ENCODE results near the gene ZNF385B.
"Not testable (repeated sequence)": the region's sequence is repeated elsewhere in the genome, so short reads cannot be mapped to it uniquely, and the experiment has no call there.

ZNF385B gene

DNA sequence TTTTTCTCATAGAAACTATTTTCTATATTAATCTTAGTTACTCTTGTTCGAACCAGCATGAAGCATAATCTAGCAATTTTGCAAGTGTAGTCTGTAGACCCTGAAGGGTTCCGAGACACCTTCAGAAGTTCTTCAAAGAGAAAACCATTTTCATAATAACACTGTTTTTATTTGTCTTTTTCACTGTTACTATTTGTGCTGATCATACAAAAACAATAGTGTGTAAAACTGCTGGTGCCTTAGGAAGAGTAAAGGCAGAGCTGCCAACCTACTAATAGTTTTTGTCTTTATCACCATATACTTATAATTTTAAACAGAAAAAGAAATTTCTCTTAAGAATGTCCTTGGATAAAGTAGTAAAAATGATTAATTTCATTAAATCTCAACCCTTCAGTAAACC, 218.9 kb downstream of the ZNF385B start:
- Histone ChIP-seq H3K9ac (ENCODE audit: low read length) (no peak overlapping the region), H3K27ac (ENCODE audit: low read depth, low read length) (no peak overlapping the region), H3K9me3 (ENCODE audit: insufficient read depth, low read length) (no peaks in the 10 kb centered on the region), H3K9me2 (replicated peaks; ENCODE audit: insufficient read depth, low read length) (no peaks in the 10 kb centered on the region), H3K27me3 (ENCODE audit: low read length) (no peaks in the 10 kb centered on the region), H3K79me2 (ENCODE audit: insufficient read depth, low read length) (no peaks in the 10 kb centered on the region), H3K36me3 (ENCODE audit: low read length) (no peaks in the 10 kb centered on the region), H3K4me2 (ENCODE audit: low read depth, low read length, poor library complexity, severe bottlenecking) (no peak overlapping the region), H4K20me1 (ENCODE audit: low read depth, low read length) (no peaks in the 10 kb centered on the region), H3F3A (ENCODE audit: insufficient read depth) (no peaks in the 10 kb centered on the region), H3K4me3 (ENCODE audit: insufficient read depth, low read length, poor library complexity, severe bottlenecking) (no peak overlapping the region), H2AFZ (ENCODE audit: low read depth, low read length, severe bottlenecking) (no peak overlapping the region)
- TF ChIP-seq EZH2phosphoT487 (conservative IDR thresholded peaks at IDR 0.05; ENCODE audit: low read length) (no peak), CTCF (IDR thresholded peaks at IDR 0.05; ENCODE audit: insufficient read depth, low read length, poor library complexity, severe bottlenecking) (no peak)

DNA sequence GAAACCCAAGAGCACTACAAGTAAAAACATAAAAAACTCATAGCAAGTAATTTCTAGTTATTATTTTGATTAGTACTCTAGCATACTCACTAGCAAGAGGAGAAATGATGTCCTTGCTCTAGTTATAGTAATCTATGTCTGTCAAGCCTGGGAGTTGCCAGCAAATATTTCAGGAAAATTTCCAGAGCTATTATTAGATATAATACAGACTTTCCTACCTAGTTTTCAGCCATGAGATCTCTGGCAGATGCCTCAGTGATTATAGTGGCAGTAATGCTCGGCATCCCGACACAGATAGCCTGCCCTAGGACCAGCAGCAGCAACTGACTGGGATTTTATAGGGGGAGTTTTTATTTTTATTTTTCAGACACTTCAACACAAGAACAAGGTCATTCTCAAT, 224.4 kb downstream of the ZNF385B start:
- H3K27ac ChIP-seq (ENCODE audit: low read depth, low read length): no peak overlapping the region
- H3K4me2 ChIP-seq (ENCODE audit: low read depth, low read length, poor library complexity, severe bottlenecking): no peak overlapping the region
- no peaks in the 10 kb centered on the region for H3K79me2 ChIP-seq (ENCODE audit: insufficient read depth, low read length)
- H3K9ac ChIP-seq (ENCODE audit: low read length): no peak overlapping the region
- H3K27me3 ChIP-seq (ENCODE audit: low read length): no peaks in the 10 kb centered on the region
- no peaks in the 10 kb centered on the region for H3K9me3 ChIP-seq (ENCODE audit: insufficient read depth, low read length)
- no peaks in the 10 kb centered on the region for H3F3A ChIP-seq (ENCODE audit: insufficient read depth)
- H3K9me2 ChIP-seq (replicated peaks; ENCODE audit: insufficient read depth, low read length): no peaks in the 10 kb centered on the region
- H2AFZ ChIP-seq (ENCODE audit: low read depth, low read length, severe bottlenecking): no peak overlapping the region
- no peak overlapping the region for H3K4me3 ChIP-seq (ENCODE audit: insufficient read depth, low read length, poor library complexity, severe bottlenecking)
- no peaks in the 10 kb centered on the region for H3K36me3 ChIP-seq (ENCODE audit: low read length)
- TF ChIP-seq CTCF (IDR thresholded peaks at IDR 0.05; ENCODE audit: insufficient read depth, low read length, poor library complexity, severe bottlenecking) (no peak), EZH2phosphoT487 (conservative IDR thresholded peaks at IDR 0.05; ENCODE audit: low read length) (no peak)
- no peaks in the 10 kb centered on the region for H4K20me1 ChIP-seq (ENCODE audit: low read depth, low read length)

GRCh38 chr2:179636100-179636980, 225.1 kb downstream of the ZNF385B start:
- no peaks in the 10 kb centered on the region for H3K9me3 ChIP-seq (ENCODE audit: insufficient read depth, low read length)
- H3K9ac ChIP-seq (ENCODE audit: low read length): no peak overlapping the region
- H3F3A ChIP-seq (ENCODE audit: insufficient read depth): no peaks in the 10 kb centered on the region
- no peaks in the 10 kb centered on the region for H3K79me2 ChIP-seq (ENCODE audit: insufficient read depth, low read length)
- H3K9me2 ChIP-seq (replicated peaks; ENCODE audit: insufficient read depth, low read length): no peaks in the 10 kb centered on the region
- H3K36me3 ChIP-seq (ENCODE audit: low read length): no peaks in the 10 kb centered on the region
- no peak overlapping the region for H3K27ac ChIP-seq (ENCODE audit: low read depth, low read length)
- H2AFZ ChIP-seq (ENCODE audit: low read depth, low read length, severe bottlenecking): no peak overlapping the region
- H3K4me2 ChIP-seq (ENCODE audit: low read depth, low read length, poor library complexity, severe bottlenecking): no peak overlapping the region
- TF ChIP-seq EZH2phosphoT487 (conservative IDR thresholded peaks at IDR 0.05; ENCODE audit: low read length): no peak
- TF ChIP-seq CTCF (IDR thresholded peaks at IDR 0.05; ENCODE audit: insufficient read depth, low read length, poor library complexity, severe bottlenecking): no peak
- H4K20me1 ChIP-seq (ENCODE audit: low read depth, low read length): no peaks in the 10 kb centered on the region
- H3K4me3 ChIP-seq (ENCODE audit: insufficient read depth, low read length, poor library complexity, severe bottlenecking): no peak overlapping the region
- no peaks in the 10 kb centered on the region for H3K27me3 ChIP-seq (ENCODE audit: low read length)

- H4K20me1 ChIP-seq (ENCODE audit: low read depth, low read length); H3F3A ChIP-seq (ENCODE audit: insufficient read depth); H3K4me2 ChIP-seq (ENCODE audit: low read depth, low read length, poor library complexity, severe bottlenecking); H3K9me3 ChIP-seq (ENCODE audit: insufficient read depth, low read length); H3K27me3 ChIP-seq (ENCODE audit: low read length); H3K36me3 ChIP-seq (ENCODE audit: low read length); H3K9me2 ChIP-seq (replicated peaks; ENCODE audit: insufficient read depth, low read length); H3K79me2 ChIP-seq (ENCODE audit: insufficient read depth, low read length); H3K9ac ChIP-seq (ENCODE audit: low read length); H2AFZ ChIP-seq (ENCODE audit: low read depth, low read length, severe bottlenecking); H3K4me3 ChIP-seq (ENCODE audit: insufficient read depth, low read length, poor library complexity, severe bottlenecking); H3K27ac ChIP-seq (ENCODE audit: low read depth, low read length): not testable (repeated sequence)
Observed at GRCh38 chr2:179631769-179632385, 229.5 kb downstream of the ZNF385B start.

DNA sequence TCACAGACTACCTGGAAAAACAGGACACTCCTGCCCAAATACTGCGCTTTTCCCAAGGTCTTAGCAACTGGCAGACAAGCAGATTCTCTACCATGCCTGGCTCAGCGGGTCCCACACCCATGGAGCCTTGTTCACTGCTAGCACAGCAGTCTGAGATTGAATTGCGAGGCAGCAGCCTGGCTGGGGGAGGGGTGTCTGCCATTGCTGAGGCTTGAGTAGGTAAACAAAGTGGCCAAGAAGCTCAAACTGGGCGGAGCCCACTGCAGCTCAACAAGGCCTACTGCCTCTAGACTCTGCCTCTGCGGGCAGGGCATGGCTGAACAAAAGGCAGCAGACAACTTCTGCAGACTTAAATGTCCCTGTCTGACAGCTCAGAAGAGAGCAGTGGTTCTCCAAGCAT, 231.6 kb downstream of the ZNF385B start:
- H3K79me2 ChIP-seq (ENCODE audit: insufficient read depth, low read length); H3K27me3 ChIP-seq (ENCODE audit: low read length); H4K20me1 ChIP-seq (ENCODE audit: low read depth, low read length); H3K4me2 ChIP-seq (ENCODE audit: low read depth, low read length, poor library complexity, severe bottlenecking); H3K27ac ChIP-seq (ENCODE audit: low read depth, low read length); H3K36me3 ChIP-seq (ENCODE audit: low read length); H2AFZ ChIP-seq (ENCODE audit: low read depth, low read length, severe bottlenecking); H3F3A ChIP-seq (ENCODE audit: insufficient read depth); H3K9ac ChIP-seq (ENCODE audit: low read length); H3K9me2 ChIP-seq (replicated peaks; ENCODE audit: insufficient read depth, low read length); H3K4me3 ChIP-seq (ENCODE audit: insufficient read depth, low read length, poor library complexity, severe bottlenecking); H3K9me3 ChIP-seq (ENCODE audit: insufficient read depth, low read length): not testable (repeated sequence)
